K562 (cell line): ENCODE measurements around the gene MYO18A. TPM values are rescaled to one million over a fixed set of nuclear protein-coding genes. Genes with fewer than 3 reads are reported as not detected.
A peak's percentile ranks its signal among the peaks of the same experiment; 100 is the strongest.

ENCODE experiments used
- ATAC-seq: fragments of 200-7000 bp; cut with Tn5 transposase; 3 replicates; pipeline ENCODE4 v1.9.1; 2020; ENCODE audit warnings: moderate library complexity
- BruUV-seq: library from RNA; stranded (reverse); fragments of 400-500 nt; replicated peaks from 2 replicates; lab custom pipeline; 2021; lab: Mats Ljungman, UMichigan
- CTCF ChIA-PET: fragments of 300-600 bp; formaldehyde crosslinking; extraction: SDS; loops from one replicate; lab custom pipeline; 2021; ENCODE audit warnings: low intra/inter-chr PET ratio; lab: Yijun Ruan, JAX
- POLR2A ChIA-PET: fragments of 300-600, 350-650 bp; sonication (Branson Sonifier 250); formaldehyde crosslinking; extraction: SDS; loops from one replicate; lab custom pipeline; 2021; ENCODE audit warnings: antibody characterized with exemption, inconsistent platforms; lab: Yijun Ruan, JAX
- DNase-seq, 4 experiments: peaks; one replicate each; pipeline versions ENCODE4 v3.0.0 to v3.0.0-alpha.2; 2011 to 2018; ENCODE audit warnings: low spot score in 3 of 4, mixed read lengths in 3 of 4; ENCODE audit errors: extremely low read depth in 1 of 4
- FAIRE-seq: peaks from 2 replicates; lab custom pipeline; 2011; peaks lifted over from hg19 to GRCh38; lab: Jason Lieb, UNC
- H2AFZ ChIP-seq: 2 replicates; pipeline ENCODE4 v1.6.0; 2011; ENCODE audit warnings: low read depth, low read length, control low read depth, inconsistent platforms
- H3K27ac ChIP-seq: fragments of 200-600 bp; 3 replicates; pipeline ENCODE4 v1.8.0; 2011; ENCODE audit warnings: low read depth, mild to moderate bottlenecking, control low read depth, inconsistent platforms, low read length, moderate library complexity, mixed read lengths; ENCODE audit errors: extremely low read depth
- H3K27me3 ChIP-seq, 2 experiments: fragments of 300-600 bp in 1 of 2; 2 replicates in 1 of 2; 3 replicates in 1 of 2; pipeline versions ENCODE4 v1.6.0 to v1.8.0; 2011; ENCODE audit warnings: inconsistent platforms in 2 of 2, low read length in 2 of 2, mild to moderate bottlenecking in 1 of 2, mixed read lengths in 1 of 2, moderate library complexity in 1 of 2; ENCODE audit not compliant: control insufficient read depth in 2 of 2, insufficient read depth in 2 of 2
- H3K36me3 ChIP-seq: fragments of 300-600 bp; 3 replicates; pipeline ENCODE4 v1.8.0; 2011; ENCODE audit warnings: mild to moderate bottlenecking, low read length, inconsistent platforms; ENCODE audit not compliant: control insufficient read depth, insufficient read depth
- H3K4me1 ChIP-seq, 2 experiments: fragments of 200-600 bp in 1 of 2; replicated peaks in 1 of 2; 2 replicates in 1 of 2; 3 replicates in 1 of 2; pipeline versions ENCODE4 v1.5.1 to v1.8.0; 2011; ENCODE audit warnings: inconsistent platforms in 2 of 2, low read length in 2 of 2, mild to moderate bottlenecking in 1 of 2, mixed read lengths in 1 of 2, moderate library complexity in 1 of 2; ENCODE audit not compliant: control insufficient read depth in 2 of 2, insufficient read depth in 2 of 2
- H3K4me2 ChIP-seq: 2 replicates; pipeline ENCODE4 v1.6.1; 2011; ENCODE audit warnings: low read length, control low read depth, inconsistent platforms, mixed read lengths; ENCODE audit not compliant: insufficient read depth
- H3K4me3 ChIP-seq: fragments of 200-600 bp; sonication (generic), shearing (Covaris generic); 2 replicates; pipeline ENCODE4 v1.5.1; 2016; ENCODE audit warnings: control low read depth, inconsistent platforms
- H3K79me2 ChIP-seq: fragments of 200-600 bp; 3 replicates; pipeline ENCODE4 v1.8.0; 2011; ENCODE audit warnings: low read length, inconsistent platforms; ENCODE audit not compliant: control insufficient read depth, insufficient read depth
- H3K9ac ChIP-seq, 2 experiments: 2 replicates each; pipeline versions ENCODE4 v1.6.0 to v1.6.1; 2011; ENCODE audit warnings: low read depth in 2 of 2, low read length in 2 of 2, control low read depth in 1 of 2, inconsistent platforms in 1 of 2, mild to moderate bottlenecking in 1 of 2, mixed read lengths in 1 of 2; ENCODE audit not compliant: insufficient read depth in 1 of 2
- H3K9me1 ChIP-seq: one replicate; pipeline ENCODE4 v1.6.0; 2011; ENCODE audit warnings: inconsistent platforms, mild to moderate bottlenecking, low read length, moderate library complexity; ENCODE audit not compliant: control insufficient read depth, insufficient read depth
- H3K9me3 ChIP-seq: replicated peaks from 2 replicates; pipeline ENCODE4 v1.5.1; 2011; ENCODE audit warnings: low read depth, low read length, inconsistent platforms; ENCODE audit not compliant: control insufficient read depth, insufficient read depth
- H4K20me1 ChIP-seq: replicated peaks from 2 replicates; pipeline ENCODE4 v1.6.1; 2011; ENCODE audit warnings: low read length, inconsistent platforms, mixed read lengths; ENCODE audit not compliant: control insufficient read depth, insufficient read depth
- BRF1 ChIP-seq: IDR thresholded peaks from 3 replicates; pipeline ENCODE4 v1.6.1; 2011; ENCODE audit warnings: borderline replicate concordance, mild to moderate bottlenecking; ENCODE audit not compliant: insufficient read length; ENCODE audit errors: extremely low read depth
- CHD7 ChIP-seq: fragments of 200-600 bp; sonication (generic); IDR thresholded peaks from one replicate; pipeline ENCODE4 v1.6.1; 2012; ENCODE audit warnings: mild to moderate bottlenecking, low read depth, low read length, inconsistent platforms
- CREM ChIP-seq: IDR thresholded peaks from 2 replicates; pipeline ENCODE4 v1.6.1; 2014; ENCODE audit warnings: antibody characterized with exemption, low read depth
- DIDO1 ChIP-seq: fragments of 450-650 bp; IDR thresholded peaks from 2 replicates; pipeline ENCODE4 v1.6.1; 2016; ENCODE audit warnings: low read depth, missing biosample characterization, missing genetic modification characterization
- ILK ChIP-seq: fragments of 450-650 bp; IDR thresholded peaks from 2 replicates; pipeline ENCODE4 v1.6.1; 2016; ENCODE audit warnings: missing genetic modification characterization, low read depth, mild to moderate bottlenecking, missing compliant biosample characterization, moderate library complexity, borderline replicate concordance
- PHF20 ChIP-seq: fragments of 450-650 bp; IDR thresholded peaks from 2 replicates; pipeline ENCODE4 v1.6.1; 2018; ENCODE audit not compliant: partially characterized antibody
- PYGO2 ChIP-seq: fragments of 450-650 bp; IDR thresholded peaks from 2 replicates; pipeline ENCODE4 v1.6.1; 2016; ENCODE audit warnings: mild to moderate bottlenecking, missing genetic modification characterization, moderate library complexity, missing compliant biosample characterization
- ZNF280A ChIP-seq: fragments of 450-650 bp; IDR thresholded peaks from 2 replicates; pipeline ENCODE4 v1.6.1; 2018; ENCODE audit warnings: mild to moderate bottlenecking, low read depth; ENCODE audit not compliant: partially characterized antibody
- WGBS: fragments of 100-300 bp; shearing (Covaris generic); methylation state at CpG from one replicate; pipeline ENCODE4 v1.1.6; 2016; ENCODE audit warnings: low coverage, mixed read lengths; ENCODE audit not compliant: insufficient coverage; ENCODE audit errors: missing lambda C conversion rate; 5-methylcytosine and 5-hydroxymethylcytosine counted together
- in situ Hi-C: fragments of 300-500 bp; cut with MboI; formaldehyde crosslinking; loops from 4 replicates; pipeline ENCODE4 v1.15.0; 2018; ENCODE audit warnings: inconsistent platforms, mixed read lengths
- intact Hi-C: fragments of 100-400 bp; cut with micrococcal nuclease; formaldehyde crosslinking; loops from 2 replicates; pipeline ENCODE4 v1.14.2; 2022
- polyA plus RNA-seq, 8 experiments: library from polyadenylated mRNA; depleted of rRNA in 4 of 8; stranded (reverse) in 5 of 8; unstranded in 3 of 8; fragments of >200 nt; fragmentation: Nextera tagmentation in 2 of 8; fragmentation: Illumina TruSeq in 1 of 8; extraction: Ambion mirVana in 2 of 8; extraction: Trizol in 1 of 8; gene quantifications; 2 replicates each; pipeline versions ENCODE4 v1.2.1 to v1.2.3, GENCODE V29; 2011 to 2014; ENCODE audit warnings: inconsistent platforms in 1 of 8, missing spikeins in 1 of 8
- total RNA-seq, 7 experiments: library from RNA; depleted of rRNA in 6 of 7; stranded (reverse); fragments of >200 nt in 6 of 7; fragmentation: Illumina TruSeq in 2 of 7; extraction: Trizol in 2 of 7; gene quantifications; 2 replicates each; pipeline versions ENCODE4 v1.2.1 to v1.2.3, GENCODE V29; 2011 to 2021; ENCODE audit warnings: low replicate concordance in 1 of 7

Gene MYO18A
- total and polyA plus RNA-seq, 9 of the 15 experiments (the other 6 are each of a cell fraction or from before 2014, with no cell fraction given), result 2.5 to 65.4 (median 17.1) TPM

- Histone ChIP-seq H3K9me1 (peaks cover 2% of the 10 kb centered on the region), H3K9ac (peak overlapping the region in 1 of 2 experiments; percentile 17; a peak in 1 of 4 replicates), H3K4me2 (no peak overlapping the region), H3K79me2 (no peaks in the 10 kb centered on the region), H3K27me3 (no peaks in the 10 kb centered on the region), H4K20me1 (no peaks in the 10 kb centered on the region), H3K27ac (no peak overlapping the region), H3K36me3 (peaks cover 94% of the 10 kb centered on the region), H3K4me1 (peaks cover 0 to 8% of the 10 kb centered on the region in 2 experiments; a peak in 2 of 5 replicates), H3K9me3 (no peaks in the 10 kb centered on the region), H3K4me3 (no peak overlapping the region), H2AFZ (no peak overlapping the region)
- 91% methylated on average over 16 of the region's 20 CpGs for WGBS
- intact Hi-C loops, result no loop called here
- ChIA-PET POLR2A (interaction anchor here (0.6 to 2.5 kb wide), 6 partner anchors 10 to 326 kb away, joined by 3 to 11 read pairs (median 3); no protein-coding TSS in a partner anchor), CTCF (no interaction called here)
- no peak for FAIRE-seq
- no TSS peak for BruUV-seq
- no peak for DNase-seq
- ATAC-seq, result no peak
- in situ Hi-C loops, result no loop called here
- no peak for TF ChIP-seq ILK
- no peak for TF ChIP-seq DIDO1 (tag)
- no peak for TF ChIP-seq BRF1
- TF ChIP-seq PYGO2 (tag), result no peak
- no peak for TF ChIP-seq CHD7
- TF ChIP-seq CREM, result no peak
- no peak for TF ChIP-seq ZNF280A
- no peak for TF ChIP-seq PHF20
Observed at GRCh38 chr17:29093090-29093871, 86.9 kb downstream of the MYO18A start.
